HG02642 (cell line): ENCODE results near the gene LAG3.
A peak's percentile ranks its signal among the peaks of the same experiment; 100 is the strongest.

Experiments
- ATAC-seq: cut with Tn5 transposase; IDR thresholded peaks from one replicate; pipeline ENCODE4 v1.9.1; 2021; ENCODE audit warnings: mild to moderate bottlenecking; ENCODE audit not compliant: unreplicated experiment, poor library complexity

Gene LAG3

GRCh38 chr12:6820166-6820565, 47.8 kb downstream of the LAG3 start:
- no peak for ATAC-seq

GRCh38 chr12:6821591-6822425, 49.5 kb downstream of the LAG3 start, which contains the start of gene GPR162:
GPR162 (plus strand) TSS chr12:6821821; CDS start chr12:6823899, 2,078 bp downstream.
- no peak for ATAC-seq

GRCh38 chr12:6822426-6823135, 50.3 kb downstream of the LAG3 start:
- no peak for ATAC-seq

- ATAC-seq: no peak
These were observed 51.1 kb downstream of the LAG3 start for GRCh38 chr12:6823182-6824084.

- ATAC-seq: no peak
These were observed 51.9 kb downstream of the LAG3 start for GRCh38 chr12:6824085-6824775.

GRCh38 chr12:6824901-6825381, 52.6 kb downstream of the LAG3 start:
- ATAC-seq: no peak

GRCh38 chr12:6825398-6826124, 53.2 kb downstream of the LAG3 start:
- peak; percentile 41 for ATAC-seq

GRCh38 chr12:6826125-6826733, 53.9 kb downstream of the LAG3 start:
- no peak for ATAC-seq

GRCh38 chr12:6826734-6827436, 54.6 kb downstream of the LAG3 start:
- ATAC-seq: no peak

- no peak for ATAC-seq
These were observed 55.2 kb downstream of the LAG3 start for GRCh38 chr12:6827437-6827911.
